AG09319 (cell line): ENCODE results near the gene ALX3.

ENCODE experiments used
- DNase-seq: peaks from one replicate; pipeline ENCODE4 v3.0.0-alpha.2; 2010; ENCODE audit warnings: low read depth; ENCODE audit errors: extremely low read depth
- TF ChIP-seq, protein P1 (sequence below): IDR thresholded peaks from 2 replicates; pipeline ENCODE4 v1.5.1; 2011; ENCODE audit warnings: low read depth, mild to moderate bottlenecking, inconsistent platforms, low read length, moderate library complexity

Gene ALX3

GRCh38 chr1:110064576-110065337 is 5.7 kb downstream of the ALX3 start:
- DNase-seq: no peak
- TF ChIP-seq, protein P1, sequence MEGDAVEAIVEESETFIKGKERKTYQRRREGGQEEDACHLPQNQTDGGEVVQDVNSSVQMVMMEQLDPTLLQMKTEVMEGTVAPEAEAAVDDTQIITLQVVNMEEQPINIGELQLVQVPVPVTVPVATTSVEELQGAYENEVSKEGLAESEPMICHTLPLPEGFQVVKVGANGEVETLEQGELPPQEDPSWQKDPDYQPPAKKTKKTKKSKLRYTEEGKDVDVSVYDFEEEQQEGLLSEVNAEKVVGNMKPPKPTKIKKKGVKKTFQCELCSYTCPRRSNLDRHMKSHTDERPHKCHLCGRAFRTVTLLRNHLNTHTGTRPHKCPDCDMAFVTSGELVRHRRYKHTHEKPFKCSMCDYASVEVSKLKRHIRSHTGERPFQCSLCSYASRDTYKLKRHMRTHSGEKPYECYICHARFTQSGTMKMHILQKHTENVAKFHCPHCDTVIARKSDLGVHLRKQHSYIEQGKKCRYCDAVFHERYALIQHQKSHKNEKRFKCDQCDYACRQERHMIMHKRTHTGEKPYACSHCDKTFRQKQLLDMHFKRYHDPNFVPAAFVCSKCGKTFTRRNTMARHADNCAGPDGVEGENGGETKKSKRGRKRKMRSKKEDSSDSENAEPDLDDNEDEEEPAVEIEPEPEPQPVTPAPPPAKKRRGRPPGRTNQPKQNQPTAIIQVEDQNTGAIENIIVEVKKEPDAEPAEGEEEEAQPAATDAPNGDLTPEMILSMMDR: no peak

GRCh38 chr1:110063781-110064180 is 6.7 kb downstream of the ALX3 start:
- TF ChIP-seq, protein P1: no peak
- no peak for DNase-seq

GRCh38 chr1:110062612-110063011 is 7.9 kb downstream of the ALX3 start:
- DNase-seq: no peak
- TF ChIP-seq, protein P1: no peak

DNA sequence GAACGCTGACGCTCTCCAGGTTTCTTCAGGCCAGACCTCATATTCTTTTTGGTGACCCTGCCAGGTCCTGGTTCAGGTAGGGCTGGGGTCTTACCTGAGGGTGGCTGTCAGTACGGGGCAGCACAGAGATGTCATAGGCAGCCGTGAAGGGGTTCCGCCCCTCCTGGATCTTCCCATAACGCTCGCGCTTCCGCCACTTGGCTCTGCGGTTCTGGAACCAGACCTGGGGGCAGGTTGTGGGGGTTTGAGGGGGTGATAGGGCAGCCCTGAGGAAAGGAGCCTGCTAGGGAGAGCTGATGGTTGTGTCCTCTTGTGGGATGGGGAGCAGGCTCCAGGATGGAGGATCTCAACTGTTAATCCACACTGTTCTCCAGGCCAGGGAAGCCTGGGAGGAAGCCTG is 9.1 kb downstream of the ALX3 start:
- DNase-seq: no peak
- TF ChIP-seq, protein P1: no peak

- TF ChIP-seq, protein P1: no peak
Measured at GRCh38 chr1:110060662-110061060, 9.8 kb downstream of the ALX3 start.

GRCh38 chr1:110060034-110060661 is 10.3 kb downstream of the ALX3 start:
- TF ChIP-seq, protein P1: peak; percentile 63
- DNase-seq: no peak

More at GRCh38 chr1:110060662-110061060, 9.8 kb downstream of the ALX3 start:
- DNase-seq: no peak

- TF ChIP-seq, protein P1: no peak
- no peak for DNase-seq
Measured at GRCh38 chr1:110059133-110059863, 11.2 kb downstream of the ALX3 start.
